Esophagus muscularis mucosa (tissue), 4 donors: ENCODE measurements around the gene TFB1M.

Experiments used
- CTCF ChIP-seq, 3 experiments: fragments of 200-600 bp in 2 of 3; fragments of 450-650 bp in 1 of 3; sonication (generic) in 2 of 3; IDR thresholded peaks; one replicate each; pipeline ENCODE4 v1.5.1; 2017 to 2019; ENCODE audit warnings: antibody characterized with exemption in 3 of 3, mild to moderate bottlenecking in 2 of 3, moderate library complexity in 1 of 3
- EP300 ChIP-seq: sonication (generic); formaldehyde crosslinking; IDR thresholded peaks from one replicate; pipeline ENCODE4 v1.6.1; 2017; ENCODE audit warnings: antibody characterized with exemption
- POLR2A ChIP-seq: fragments of 450-650 bp; IDR thresholded peaks from one replicate; pipeline ENCODE4 v1.6.1; 2017; ENCODE audit warnings: antibody characterized with exemption, moderate library complexity, mild to moderate bottlenecking, low read depth
- POLR2AphosphoS5 ChIP-seq, 2 donors: sonication (generic); formaldehyde crosslinking; IDR thresholded peaks; one replicate each; pipeline ENCODE4 v1.6.1; 2017; ENCODE audit warnings: antibody characterized with exemption in 2 of 2

GRCh38 chr6:155274106-155274505 lies 40.2 kb downstream of the TFB1M start:
- no peak for TF ChIP-seq CTCF (IDR thresholded peaks at IDR 0.05)
- no peak for TF ChIP-seq POLR2A
- TF ChIP-seq EP300: no peak
- TF ChIP-seq POLR2AphosphoS5 (IDR thresholded peaks at IDR 0.05): no peak
